Uterus (tissue), 2 donors: ENCODE measurements around the gene LMAN2L.

Experiments
- CTCF ChIP-seq, 4 experiments: fragments of 200-600 bp in 2 of 4; fragments of 450-650 bp in 2 of 4; sonication (generic) in 2 of 4; IDR thresholded peaks; one replicate each; pipeline ENCODE4 v1.5.1; 2016 to 2019; ENCODE audit warnings: antibody characterized with exemption in 4 of 4, mild to moderate bottlenecking in 2 of 4, moderate library complexity in 1 of 4
- POLR2A ChIP-seq, 2 donors: fragments of 450-650 bp; IDR thresholded peaks; one replicate each; pipeline ENCODE4 v1.6.1; 2016; ENCODE audit warnings: antibody characterized with exemption in 2 of 2, mild to moderate bottlenecking in 1 of 2, moderate library complexity in 1 of 2

GRCh38 chr2:96688649-96689430, 51.0 kb downstream of the LMAN2L start:
- TF ChIP-seq CTCF (IDR thresholded peaks at IDR 0.05) (no peak), POLR2A (IDR thresholded peaks at IDR 0.05) (no peak)
